ENCODE data around the gene PHLDA1.

The PHLDA1 gene

GRCh38 chr12:76030341-76031080, 1.1 kb downstream of the PHLDA1 start:
- TF ChIP-seq GATA2 (IDR thresholded peaks at IDR 0.05; ENCODE audit: low read depth, low read length), result no peak
- TF ChIP-seq GATA3 (IDR thresholded peaks at IDR 0.05; ENCODE audit: low read depth, low read length), result no peak

GRCh38 chr12:76029982-76030340, 1.6 kb downstream of the PHLDA1 start:
- TF ChIP-seq GATA3 (IDR thresholded peaks at IDR 0.05; ENCODE audit: low read depth, low read length) (no peak), GATA2 (IDR thresholded peaks at IDR 0.05; ENCODE audit: low read depth, low read length) (no peak)

- TF ChIP-seq GATA2 (IDR thresholded peaks at IDR 0.05; ENCODE audit: low read depth, low read length) (no peak), GATA3 (IDR thresholded peaks at IDR 0.05; ENCODE audit: low read depth, low read length) (no peak)
Measured at GRCh38 chr12:76028571-76029277, 2.9 kb downstream of the PHLDA1 start.

- no peak for TF ChIP-seq GATA3 (IDR thresholded peaks at IDR 0.05; ENCODE audit: low read depth, low read length)
- no peak for TF ChIP-seq GATA2 (IDR thresholded peaks at IDR 0.05; ENCODE audit: low read depth, low read length)
Measured at GRCh38 chr12:76026643-76027063, 4.9 kb downstream of the PHLDA1 start.

- TF ChIP-seq GATA2 (IDR thresholded peaks at IDR 0.05; ENCODE audit: low read depth, low read length) (no peak), GATA3 (IDR thresholded peaks at IDR 0.05; ENCODE audit: low read depth, low read length) (no peak)
Measured at GRCh38 chr12:76025601-76026575, 5.7 kb downstream of the PHLDA1 start.

GRCh38 chr12:76024942-76025600, 6.5 kb downstream of the PHLDA1 start:
- TF ChIP-seq GATA3 (IDR thresholded peaks at IDR 0.05; ENCODE audit: low read depth, low read length), result no peak
- TF ChIP-seq GATA2 (IDR thresholded peaks at IDR 0.05; ENCODE audit: low read depth, low read length), result no peak

- TF ChIP-seq GATA3 (IDR thresholded peaks at IDR 0.05; ENCODE audit: low read depth, low read length) (no peak), GATA2 (IDR thresholded peaks at IDR 0.05; ENCODE audit: low read depth, low read length) (no peak)
Measured at GRCh38 chr12:76024102-76024781, 7.3 kb downstream of the PHLDA1 start.

GRCh38 chr12:76023069-76023690, 8.4 kb downstream of the PHLDA1 start:
- TF ChIP-seq GATA3 (IDR thresholded peaks at IDR 0.05; ENCODE audit: low read depth, low read length) (no peak), GATA2 (IDR thresholded peaks at IDR 0.05; ENCODE audit: low read depth, low read length) (no peak)

- TF ChIP-seq GATA3 (IDR thresholded peaks at IDR 0.05; ENCODE audit: low read depth, low read length), result no peak
- TF ChIP-seq GATA2 (IDR thresholded peaks at IDR 0.05; ENCODE audit: low read depth, low read length), result no peak
Measured at GRCh38 chr12:76022506-76022905, 9.1 kb downstream of the PHLDA1 start.

- TF ChIP-seq GATA2 (IDR thresholded peaks at IDR 0.05; ENCODE audit: low read depth, low read length) (no peak), GATA3 (IDR thresholded peaks at IDR 0.05; ENCODE audit: low read depth, low read length) (no peak)
Measured at GRCh38 chr12:76020731-76021672, 10.6 kb downstream of the PHLDA1 start.

GRCh38 chr12:76020281-76020680, 11.3 kb downstream of the PHLDA1 start:
- TF ChIP-seq GATA2 (IDR thresholded peaks at IDR 0.05; ENCODE audit: low read depth, low read length) (no peak), GATA3 (IDR thresholded peaks at IDR 0.05; ENCODE audit: low read depth, low read length) (no peak)

GRCh38 chr12:76018672-76019071, 12.9 kb downstream of the PHLDA1 start:
- TF ChIP-seq GATA3 (IDR thresholded peaks at IDR 0.05; ENCODE audit: low read depth, low read length), result no peak
- TF ChIP-seq GATA2 (IDR thresholded peaks at IDR 0.05; ENCODE audit: low read depth, low read length), result no peak
